Ovary (tissue), 9 donors: Measurements from ENCODE around the gene SLC7A11. TPM values are rescaled to one million over a fixed set of nuclear protein-coding genes. Genes with fewer than 3 reads are reported as not detected.

Experiments used
- DNase-seq, 5 donors: peaks; one replicate each; pipeline ENCODE4 v3.0.0-alpha.2; 2019 to 2020
- H3K27ac ChIP-seq, 2 donors: fragments of 200-600 bp; one replicate each; pipeline versions ENCODE4 v1.5.1 to v1.8.0; 2019 to 2022
- H3K27me3 ChIP-seq: fragments of 200-600 bp; one replicate; pipeline ENCODE4 v1.8.0; 2022
- H3K36me3 ChIP-seq: fragments of 200-600 bp; sonication (generic); one replicate; pipeline ENCODE4 v1.5.1; 2019
- H3K4me1 ChIP-seq: one replicate; pipeline ENCODE4 v1.8.1; 2013; ENCODE audit warnings: mild to moderate bottlenecking, moderate library complexity; ENCODE audit not compliant: insufficient read depth
- H3K4me3 ChIP-seq: fragments of 200-600 bp; sonication (generic); one replicate; pipeline ENCODE4 v1.5.1; 2017
- H3K9me3 ChIP-seq, 2 donors: fragments of 200-600 bp in 1 of 2; sonication (generic) in 1 of 2; one replicate each; pipeline versions ENCODE4 v1.5.1 to v1.8.1; 2013 to 2019; ENCODE audit warnings: mild to moderate bottlenecking in 1 of 2, moderate library complexity in 1 of 2
- CTCF ChIP-seq, 3 donors: fragments of 450-650 bp in 2 of 3; fragments of 200-600 bp in 1 of 3; IDR thresholded peaks; one replicate each; pipeline versions ENCODE4 v1.5.1 to v1.8.0; 2016 to 2022; ENCODE audit warnings: antibody characterized with exemption in 3 of 3, mild to moderate bottlenecking in 1 of 3
- EP300 ChIP-seq: sonication (generic); formaldehyde crosslinking; IDR thresholded peaks from one replicate; pipeline ENCODE4 v1.6.1; 2017; ENCODE audit warnings: antibody characterized with exemption
- POLR2A ChIP-seq: fragments of 450-650 bp; IDR thresholded peaks from one replicate; pipeline ENCODE4 v1.6.1; 2017; ENCODE audit warnings: antibody characterized with exemption, mild to moderate bottlenecking, moderate library complexity
- WGBS, 3 donors: extraction: QIAGEN DNeasy Blood & Tissue Kit in 1 of 3; methylation state at CpG; one replicate each; pipeline versions ENCODE4 v1.1.5 to v1.1.7; 2013 to 2017; 5-methylcytosine and 5-hydroxymethylcytosine counted together
- intact Hi-C, 4 donors: fragments of 100-400 bp; cut with DNase I; formaldehyde crosslinking; loops; one replicate each; pipeline versions ENCODE4 v1.11.0 to v1.15.1; 2022 to 2023
- polyA plus RNA-seq, 2 donors: library from polyadenylated mRNA; stranded (reverse); fragments of 200-250 nt in 1 of 2; fragments of 350-450 nt in 1 of 2; fragmentation: Illumina TruSeq in 1 of 2; extraction: RNeasy Lipid Tissue Mini Kit (QIAGEN cat#74804) in 1 of 2; gene quantifications; one replicate each; pipeline ENCODE4 v1.2.3, GENCODE V29; 2013 to 2014
- total RNA-seq, 7 donors: library from RNA; depleted of rRNA in 2 of 7; stranded (reverse); fragments of >200 nt in 2 of 7; fragmentation: NEBNext Ultra II Directional in 3 of 7; extraction: Animal tissue kit (Norgen Biotek cat#: 25700) in 3 of 7; gene quantifications; one replicate each; pipeline versions ENCODE4 v1.1.0 to v1.2.4, GENCODE V29; 2016 to 2023
- donor health status: DM: no; HTN: no; CAD: no; lungs with moderate emphysema.
- donor health status: DM: no; HTN: no; CAD: no.
- donor health status: Bipolar disorder and iron deficiency.
- donor health status: DM: yes; HTN: yes; CAD: no.
- donor health status: DM: no; HTN: no; CAD: no.
- donor health status: DM: yes; HTN: yes; CAD: no.

The SLC7A11 gene
- total and polyA plus RNA-seq, 9 donors: 0.05 to 18.1 (median 0.95) TPM

GRCh38 chr4:138114434-138114833 is 127.7 kb downstream of the SLC7A11 start:
- intact Hi-C loops: no loop called here
- H3K4me1 ChIP-seq: no peaks in the 10 kb centered on the region
- H3K27me3 ChIP-seq: no peaks in the 10 kb centered on the region
- no peak for TF ChIP-seq POLR2A
- TF ChIP-seq EP300: no peak
- TF ChIP-seq CTCF (IDR thresholded peaks at IDR 0.05): no peak
- no peaks in the 10 kb centered on the region for H3K36me3 ChIP-seq
- DNase-seq: no peak
- no peak overlapping the region for H3K4me3 ChIP-seq
- no peaks in the 10 kb centered on the region for H3K9me3 ChIP-seq
- 1 to 7% (median 6%) methylated on average over 1 of the region's 1 CpG for WGBS, 3 donors
- H3K27ac ChIP-seq: no peak overlapping the region
